IPS-18a (cell line): Measurements from ENCODE around the gene SNX24.
A peak's percentile ranks its signal among the peaks of the same experiment; 100 is the strongest.

ENCODE experiments used
- H3K27ac ChIP-seq: one replicate; pipeline ENCODE4 v1.5.1; 2013; ENCODE audit warnings: low read length
- H3K27me3 ChIP-seq: one replicate; pipeline ENCODE4 v1.6.1; 2013; ENCODE audit warnings: mild to moderate bottlenecking, low read length; ENCODE audit not compliant: control insufficient read depth, insufficient read depth
- H3K36me3 ChIP-seq: one replicate; pipeline ENCODE4 v1.6.1; 2013; ENCODE audit warnings: low read depth, low read length; ENCODE audit not compliant: control insufficient read depth
- H3K4me1 ChIP-seq: one replicate; pipeline ENCODE4 v1.6.1; 2013; ENCODE audit warnings: low read depth, low read length; ENCODE audit not compliant: control insufficient read depth
- H3K4me3 ChIP-seq: one replicate; pipeline ENCODE4 v1.5.1; 2013; ENCODE audit warnings: low read length
- H3K9ac ChIP-seq: one replicate; pipeline ENCODE4 v1.6.1; 2013; ENCODE audit warnings: mild to moderate bottlenecking, low read length, moderate library complexity
- H3K9me3 ChIP-seq: one replicate; pipeline ENCODE4 v1.6.1; 2013; ENCODE audit warnings: low read depth, low read length; ENCODE audit not compliant: control insufficient read depth

SNX24 gene

GRCh38 chr5:122985954-122986721, 140.7 kb downstream of the SNX24 start:
- Histone ChIP-seq H3K9me3 (no peaks in the 10 kb centered on the region), H3K9ac (no peak overlapping the region), H3K27me3 (no peaks in the 10 kb centered on the region), H3K4me3 (no peak overlapping the region), H3K36me3 (no peaks in the 10 kb centered on the region), H3K4me1 (no peaks in the 10 kb centered on the region), H3K27ac (no peak overlapping the region)

GRCh38 chr5:122996091-122996490, 150.7 kb downstream of the SNX24 start:
- Histone ChIP-seq H3K4me1 (peaks cover 11% of the 10 kb centered on the region), H3K9me3 (no peaks in the 10 kb centered on the region), H3K27ac (no peak overlapping the region), H3K4me3 (no peak overlapping the region), H3K27me3 (no peaks in the 10 kb centered on the region), H3K9ac (no peak overlapping the region), H3K36me3 (no peaks in the 10 kb centered on the region)

- no peak overlapping the region for H3K9ac ChIP-seq
- no peak overlapping the region for H3K27ac ChIP-seq
- H3K9me3 ChIP-seq = no peaks in the 10 kb centered on the region
- H3K4me1 ChIP-seq = peaks cover 11% of the 10 kb centered on the region
- peak overlapping the region; percentile 28 for H3K4me3 ChIP-seq
- H3K27me3 ChIP-seq = no peaks in the 10 kb centered on the region
- no peaks in the 10 kb centered on the region for H3K36me3 ChIP-seq
These were observed 151.9 kb downstream of the SNX24 start for GRCh38 chr5:122997294-122997693.

GRCh38 chr5:122999947-123000563, 154.6 kb downstream of the SNX24 start:
- no peak overlapping the region for H3K27ac ChIP-seq
- no peak overlapping the region for H3K9ac ChIP-seq
- H3K36me3 ChIP-seq = no peaks in the 10 kb centered on the region
- peaks cover 11% of the 10 kb centered on the region for H3K4me1 ChIP-seq
- H3K4me3 ChIP-seq = no peak overlapping the region
- H3K9me3 ChIP-seq = no peaks in the 10 kb centered on the region
- no peaks in the 10 kb centered on the region for H3K27me3 ChIP-seq

GRCh38 chr5:123000731-123001130, 155.3 kb downstream of the SNX24 start:
- Histone ChIP-seq H3K9ac (no peak overlapping the region), H3K4me3 (no peak overlapping the region), H3K27ac (no peak overlapping the region), H3K4me1 (peaks cover 11% of the 10 kb centered on the region), H3K36me3 (no peaks in the 10 kb centered on the region), H3K9me3 (no peaks in the 10 kb centered on the region), H3K27me3 (no peaks in the 10 kb centered on the region)

GRCh38 chr5:123001808-123002207, 156.4 kb downstream of the SNX24 start:
- Histone ChIP-seq H3K4me3 (no peak overlapping the region), H3K27ac (no peak overlapping the region), H3K27me3 (no peaks in the 10 kb centered on the region), H3K9me3 (no peaks in the 10 kb centered on the region), H3K4me1 (peaks cover 10% of the 10 kb centered on the region), H3K9ac (no peak overlapping the region), H3K36me3 (no peaks in the 10 kb centered on the region)

GRCh38 chr5:123007182-123007581, 161.8 kb downstream of the SNX24 start:
- Histone ChIP-seq H3K27ac (no peak overlapping the region), H3K9ac (no peak overlapping the region), H3K4me3 (no peak overlapping the region), H3K9me3 (no peaks in the 10 kb centered on the region), H3K36me3 (no peaks in the 10 kb centered on the region), H3K27me3 (no peaks in the 10 kb centered on the region), H3K4me1 (no peaks in the 10 kb centered on the region)

- Histone ChIP-seq H3K9ac (no peak overlapping the region), H3K4me1 (no peaks in the 10 kb centered on the region), H3K27ac (no peak overlapping the region), H3K27me3 (no peaks in the 10 kb centered on the region), H3K9me3 (no peaks in the 10 kb centered on the region), H3K36me3 (no peaks in the 10 kb centered on the region), H3K4me3 (no peak overlapping the region)
These were observed 162.3 kb downstream of the SNX24 start for GRCh38 chr5:123007754-123008153.

- no peaks in the 10 kb centered on the region for H3K27me3 ChIP-seq
- no peaks in the 10 kb centered on the region for H3K4me1 ChIP-seq
- no peak overlapping the region for H3K9ac ChIP-seq
- no peaks in the 10 kb centered on the region for H3K9me3 ChIP-seq
- no peak overlapping the region for H3K4me3 ChIP-seq
- no peaks in the 10 kb centered on the region for H3K36me3 ChIP-seq
- no peak overlapping the region for H3K27ac ChIP-seq
These were observed 166.9 kb downstream of the SNX24 start for GRCh38 chr5:123012321-123012720.

- Histone ChIP-seq H3K9ac (no peak overlapping the region), H3K36me3 (no peaks in the 10 kb centered on the region), H3K27me3 (no peaks in the 10 kb centered on the region), H3K4me3 (no peak overlapping the region), H3K9me3 (no peaks in the 10 kb centered on the region), H3K27ac (no peak overlapping the region), H3K4me1 (no peaks in the 10 kb centered on the region)
These were observed 169.3 kb downstream of the SNX24 start for GRCh38 chr5:123014689-123015088.

- Histone ChIP-seq H3K36me3 (no peaks in the 10 kb centered on the region), H3K4me1 (peaks cover 5% of the 10 kb centered on the region), H3K9me3 (no peaks in the 10 kb centered on the region)
These were observed 182.8 kb downstream of the SNX24 start for GRCh38 chr5:123028222-123028621.

GRCh38 chr5:123033157-123033671, 187.8 kb downstream of the SNX24 start:
- Histone ChIP-seq H3K27me3 (peaks cover 35% of the 10 kb centered on the region), H3K4me1 (peaks cover 13% of the 10 kb centered on the region)

More at GRCh38 chr5:123028222-123028621, 182.8 kb downstream of the SNX24 start:
- Histone ChIP-seq H3K27ac (no peak overlapping the region), H3K27me3 (no peaks in the 10 kb centered on the region), H3K9ac (no peak overlapping the region), H3K4me3 (no peak overlapping the region)

More at GRCh38 chr5:123033157-123033671, 187.8 kb downstream of the SNX24 start:
- H3K4me3 ChIP-seq = no peak overlapping the region
- no peaks in the 10 kb centered on the region for H3K36me3 ChIP-seq
- H3K9ac ChIP-seq = no peak overlapping the region
- no peak overlapping the region for H3K27ac ChIP-seq
- no peaks in the 10 kb centered on the region for H3K9me3 ChIP-seq
